ENCODE measurements around the gene MYO1E.

GRCh38 chr15:59199626-59200465 is 172.8 kb downstream of the MYO1E start:
- TF ChIP-seq CTCF (IDR thresholded peaks at IDR 0.05 in 8 of 11, conservative IDR thresholded peaks at IDR 0.05 in 3 of 11) (no peak), POLR2AphosphoS5 (IDR thresholded peaks at IDR 0.05) (no peak)

Measured in spleen (tissue), 7 donors.